ENCODE measurements around the gene PTPN11.
"Not testable (repeated sequence)": the region's sequence is repeated elsewhere in the genome, so short reads cannot be mapped to it uniquely, and the experiment has no call there.

PTPN11 gene

DNA sequence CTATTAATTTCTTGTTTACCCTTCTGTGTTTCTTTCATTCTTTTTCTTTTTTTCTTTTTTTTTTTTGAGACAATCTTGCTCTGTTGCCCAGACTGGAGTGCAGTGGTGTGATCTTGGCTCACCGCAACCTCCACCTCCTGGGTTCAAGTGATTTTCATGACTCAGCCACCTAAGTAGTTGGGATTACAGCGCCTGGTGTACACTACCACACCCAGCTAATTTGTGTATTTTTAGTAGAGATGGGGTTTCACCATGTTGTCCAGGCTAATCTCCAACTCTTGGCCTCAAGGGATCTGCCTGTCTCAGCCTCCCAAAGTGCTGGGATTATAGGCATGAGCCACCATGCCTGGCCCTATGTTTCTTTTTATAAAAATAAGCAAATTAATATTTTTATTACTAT is 29.4 kb downstream of the PTPN11 start:
- not testable (repeated sequence) for DNase-seq (ENCODE audit: low read depth)

DNA sequence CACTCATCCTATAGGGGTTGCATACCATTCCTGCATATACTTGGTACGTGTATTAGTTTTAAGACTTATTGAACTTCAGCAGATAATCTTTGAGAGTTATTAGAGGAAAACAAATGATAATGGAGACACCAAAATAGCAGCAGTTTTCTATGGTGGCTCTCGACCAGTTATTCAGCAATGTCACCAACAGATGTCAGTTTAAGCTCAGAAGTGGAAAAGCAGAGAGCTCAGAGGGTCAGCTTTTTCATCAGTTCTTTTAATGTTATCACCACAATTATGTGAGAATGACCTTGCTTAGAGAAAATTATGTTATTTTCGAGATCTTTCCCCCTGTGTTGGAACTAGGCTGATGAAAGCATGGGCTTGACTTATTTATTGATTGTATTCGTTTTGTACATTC is 32.0 kb downstream of the PTPN11 start:
- DNase-seq (ENCODE audit: low read depth), result no peak

DNA sequence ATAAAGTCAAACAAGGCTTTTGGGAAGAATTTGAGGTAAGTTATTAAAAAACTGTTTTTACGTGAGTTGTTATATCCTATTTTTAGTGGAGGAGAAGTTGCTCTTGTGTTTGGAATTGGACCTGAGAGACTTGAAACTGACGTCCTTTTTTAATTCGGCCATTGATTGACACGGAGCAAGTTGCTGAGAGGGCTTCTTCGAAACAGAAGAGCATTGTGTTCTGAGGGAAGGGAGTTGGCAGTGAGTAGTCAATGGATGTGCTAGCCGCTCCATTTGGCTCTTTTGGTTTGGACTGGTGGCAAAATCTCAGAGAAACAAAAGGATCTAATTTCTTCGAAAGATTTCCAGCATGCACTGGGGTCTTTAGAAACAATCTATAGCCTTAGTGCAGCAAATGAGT is 37.3 kb downstream of the PTPN11 start:
- DNase-seq (ENCODE audit: low read depth), result no peak

DNA sequence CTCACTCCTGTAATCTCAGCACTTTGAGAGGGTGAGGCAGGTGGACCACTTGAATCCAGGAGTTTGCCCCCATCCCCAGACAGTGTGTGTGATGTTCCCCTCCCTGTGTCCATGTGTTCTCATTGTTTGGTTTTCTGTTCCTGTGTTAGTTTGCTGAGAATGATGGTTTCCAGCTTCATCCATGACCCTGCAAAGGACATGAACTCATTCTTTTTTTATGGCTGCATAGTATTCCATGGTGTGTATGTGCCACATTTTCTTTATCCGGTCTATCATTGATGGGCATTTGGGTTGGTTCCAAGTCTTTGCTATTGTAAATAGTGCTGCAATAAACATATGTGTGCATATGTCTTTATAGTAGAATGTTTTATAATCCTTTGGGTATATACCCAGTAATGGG is 38.4 kb downstream of the PTPN11 start:
- DNase-seq (ENCODE audit: low read depth), result not testable (repeated sequence)

DNA sequence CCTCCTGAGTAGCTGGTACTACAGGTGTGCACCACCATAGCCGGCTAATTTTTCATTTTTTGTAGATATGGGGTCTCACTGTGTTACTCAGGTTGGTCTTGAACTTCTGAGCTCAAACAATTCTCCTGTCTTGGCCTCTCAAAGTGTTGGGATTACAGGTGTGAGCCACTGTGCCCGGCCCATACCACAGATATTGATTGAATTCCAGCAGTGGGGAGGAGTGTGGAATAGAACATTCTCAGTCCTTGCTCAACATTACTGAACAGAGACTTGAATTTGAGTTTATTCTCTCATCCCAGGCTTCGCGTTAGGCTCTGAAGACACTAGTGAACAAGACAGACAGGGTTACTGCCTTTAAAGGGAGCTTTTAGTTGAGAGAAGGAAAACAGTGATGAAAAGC is 39.6 kb downstream of the PTPN11 start:
- no peak for DNase-seq (ENCODE audit: low read depth)

DNA sequence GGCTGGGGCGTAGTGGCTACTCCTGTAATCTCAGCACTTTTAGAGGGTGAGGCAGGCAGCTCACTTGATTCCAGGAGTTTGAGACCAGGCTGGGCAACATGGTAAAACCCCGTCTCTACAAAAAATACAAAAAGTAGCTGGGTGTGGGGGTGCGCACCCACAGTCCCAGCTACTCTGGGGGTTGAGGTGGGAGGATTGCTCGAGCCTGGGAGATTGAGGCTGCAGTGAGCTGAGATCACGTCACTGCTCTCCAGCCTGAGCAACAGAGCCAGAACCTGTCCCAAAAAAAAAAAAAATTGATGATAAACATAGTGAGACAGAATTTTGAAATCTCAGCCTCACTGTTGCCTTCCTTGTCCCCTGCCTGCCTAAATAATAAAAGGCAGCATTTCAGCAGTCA is 40.0 kb downstream of the PTPN11 start:
- no peak for DNase-seq (ENCODE audit: low read depth)

DNA sequence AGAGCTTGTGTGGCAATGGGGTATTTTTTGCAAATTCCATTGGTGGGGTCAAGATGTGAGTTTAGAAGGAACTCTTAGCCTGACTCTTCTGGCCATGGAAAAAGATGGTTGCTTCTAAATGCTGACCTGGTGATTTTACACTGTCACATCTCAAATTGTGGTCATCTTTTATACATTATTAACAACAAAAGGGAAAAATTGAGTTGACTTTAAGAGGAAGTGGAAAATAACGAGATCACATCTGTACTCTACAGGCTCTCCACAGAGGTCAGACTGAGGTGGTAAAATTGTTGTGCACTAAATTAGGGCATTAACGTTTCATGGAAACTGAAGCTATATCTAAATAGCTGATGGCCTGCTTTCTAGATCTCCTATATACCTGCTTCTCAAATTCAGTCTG is 44.7 kb downstream of the PTPN11 start:
- no peak for DNase-seq (ENCODE audit: low read depth)

DNA sequence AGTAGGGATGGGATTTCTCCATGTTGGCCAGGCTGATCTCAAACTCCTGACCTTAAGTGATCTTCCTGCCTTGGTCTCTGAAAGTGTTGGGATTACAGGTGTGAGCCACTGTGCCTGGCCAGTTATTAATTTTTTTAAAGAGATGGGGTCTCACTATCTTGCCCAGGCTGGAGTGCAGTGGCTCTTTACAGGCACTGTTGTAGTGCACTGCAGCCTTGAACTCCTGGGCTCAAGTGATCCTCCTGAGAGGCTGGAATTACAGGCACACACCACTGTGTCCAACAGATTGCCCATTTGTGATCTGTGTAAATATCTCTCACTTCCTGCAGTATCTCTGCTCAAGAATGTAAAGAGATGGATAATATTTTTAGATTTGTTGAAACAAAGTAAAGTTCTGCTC is 45.9 kb downstream of the PTPN11 start:
- no peak for DNase-seq (ENCODE audit: low read depth)

DNA sequence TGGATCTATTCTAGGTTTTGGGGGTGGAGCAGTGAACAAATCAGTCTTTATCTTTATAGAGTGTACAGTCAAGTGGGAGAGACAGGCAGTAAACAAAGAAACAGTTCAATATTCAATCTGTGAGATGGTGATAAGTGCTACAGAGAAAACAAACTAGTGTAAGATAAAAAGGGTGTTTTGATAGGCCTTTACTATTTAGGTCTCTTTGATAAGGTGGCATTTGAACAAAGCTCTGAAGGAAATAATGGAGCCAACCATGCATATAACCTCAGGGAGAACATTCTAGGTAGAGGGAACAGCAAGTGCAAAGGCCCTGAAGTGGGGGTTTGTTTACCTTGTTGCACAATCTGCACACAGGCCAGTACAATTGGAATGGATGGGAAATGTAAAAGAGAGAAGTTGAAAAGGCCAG is 47.3 kb downstream of the PTPN11 start:
- DNase-seq (ENCODE audit: low read depth), result peak; percentile 11

DNA sequence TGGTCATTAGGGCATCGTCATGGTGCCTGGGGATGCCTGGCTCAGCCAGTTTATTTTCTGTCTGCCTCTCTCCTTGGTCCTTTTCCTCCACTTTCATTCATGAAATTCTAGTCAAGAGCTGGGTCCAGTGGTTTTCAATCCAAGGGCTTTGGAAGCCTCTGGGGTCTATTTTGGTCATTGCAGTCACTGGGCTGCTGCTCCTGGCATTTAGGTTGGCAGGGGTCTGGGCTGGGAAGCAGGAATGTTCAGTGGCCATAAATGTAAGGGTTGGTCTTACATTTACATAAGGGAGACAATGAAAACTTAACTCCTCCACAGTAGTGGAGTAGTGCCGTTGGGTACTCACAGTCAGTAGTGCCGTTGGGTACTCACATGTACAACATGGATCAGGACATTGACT is 48.1 kb downstream of the PTPN11 start:
- no peak for DNase-seq (ENCODE audit: low read depth)

DNA sequence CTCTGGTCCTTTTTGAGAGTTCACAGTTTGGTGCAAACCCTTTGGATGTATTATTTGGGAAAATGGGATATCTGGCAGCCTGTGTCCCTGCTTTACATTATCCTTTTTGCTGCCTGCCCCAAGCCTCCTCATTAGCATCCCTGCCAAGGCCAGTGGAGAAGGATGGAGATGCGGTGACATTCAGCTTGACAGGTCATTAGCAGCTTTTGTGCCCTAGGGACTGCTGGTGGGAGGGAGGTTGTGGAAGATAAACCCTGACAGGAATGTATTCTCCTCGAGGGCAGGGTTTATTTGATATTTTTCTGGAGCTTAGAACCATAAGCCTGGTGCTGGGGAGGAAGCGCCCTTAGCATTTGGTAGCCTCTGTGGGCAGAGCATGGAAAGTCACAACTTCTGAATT is 49.3 kb downstream of the PTPN11 start:
- no peak for DNase-seq (ENCODE audit: low read depth)

DNA sequence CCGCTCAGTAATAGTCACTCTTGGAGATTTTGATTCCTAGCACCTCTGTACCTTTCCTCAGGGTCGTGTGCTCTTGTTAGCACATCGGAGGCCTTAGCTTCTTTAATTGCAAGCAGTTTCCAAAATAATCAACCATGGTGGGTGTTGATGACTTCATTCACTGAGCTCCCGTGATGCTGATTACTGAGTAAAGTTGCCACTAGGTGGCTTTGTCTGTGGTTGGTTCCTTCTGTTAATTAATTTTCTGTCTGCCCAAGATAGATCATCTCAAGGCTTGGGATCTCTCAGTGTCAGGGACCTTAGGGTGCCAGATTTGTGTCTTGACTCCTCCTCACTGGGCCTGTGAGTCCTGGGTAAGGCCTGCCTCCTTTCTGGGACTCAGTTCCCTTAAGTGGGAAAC is 54.3 kb downstream of the PTPN11 start:
- DNase-seq (ENCODE audit: low read depth), result no peak

DNA sequence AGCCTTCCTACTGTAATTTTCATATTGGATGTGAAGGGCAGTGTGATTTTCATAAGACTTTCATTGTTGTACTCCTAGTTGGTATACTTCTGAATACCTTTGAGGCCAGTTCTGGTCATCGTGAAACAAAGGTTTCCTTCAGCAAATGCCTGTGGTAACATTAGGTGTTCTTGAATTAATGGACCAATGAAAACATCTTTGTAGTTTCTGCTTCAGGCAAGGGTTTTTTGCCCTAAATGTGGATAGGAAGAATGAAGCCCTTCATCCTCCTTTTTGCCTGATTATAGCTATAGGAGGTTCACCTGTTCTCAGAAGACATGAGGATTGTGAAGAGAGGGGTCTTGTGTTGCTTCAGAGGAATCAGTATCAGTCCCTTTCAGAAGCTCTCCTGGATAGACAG is 60.7 kb downstream of the PTPN11 start:
- DNase-seq (ENCODE audit: low read depth), result no peak

DNA sequence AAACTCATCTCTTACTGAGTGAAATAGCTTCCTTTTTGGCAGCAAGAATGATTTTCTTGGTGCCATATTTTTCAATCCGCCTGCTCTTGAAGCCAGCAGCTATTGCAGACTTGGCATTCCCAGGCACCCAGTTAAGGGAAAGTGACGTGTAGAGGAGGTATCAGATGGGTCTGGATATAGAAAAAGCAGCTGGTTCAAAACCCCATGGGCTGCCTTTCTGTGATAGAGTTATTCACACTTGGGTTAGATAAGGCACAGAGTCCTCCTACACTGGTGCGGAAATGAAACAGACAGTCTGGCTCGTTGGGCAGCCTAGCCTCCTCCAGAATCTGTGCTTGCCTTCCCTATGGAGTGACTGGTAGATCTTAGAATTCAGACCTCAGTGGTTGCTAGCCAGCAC is 62.2 kb downstream of the PTPN11 start:
- no peak for DNase-seq (ENCODE audit: low read depth)

DNA sequence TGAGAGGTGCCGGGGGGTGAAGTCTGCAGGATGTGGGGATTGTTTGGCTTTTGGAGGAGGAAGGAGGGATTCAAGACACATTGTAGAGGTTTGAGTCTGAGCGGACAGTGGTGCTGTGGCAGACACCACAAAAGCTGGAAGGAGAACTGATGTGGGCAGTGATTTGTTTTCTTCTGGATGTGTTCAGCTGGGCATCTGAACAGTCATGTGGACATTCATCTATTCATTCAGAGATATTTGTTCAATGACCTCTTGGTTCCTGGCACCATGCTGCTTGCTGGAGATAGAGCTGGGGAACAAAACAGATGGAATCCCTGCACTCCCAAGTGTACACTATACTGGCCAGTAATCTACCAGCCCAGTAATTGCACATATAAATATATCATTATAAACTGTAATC is 64.0 kb downstream of the PTPN11 start:
- no peak for DNase-seq (ENCODE audit: low read depth)

DNA sequence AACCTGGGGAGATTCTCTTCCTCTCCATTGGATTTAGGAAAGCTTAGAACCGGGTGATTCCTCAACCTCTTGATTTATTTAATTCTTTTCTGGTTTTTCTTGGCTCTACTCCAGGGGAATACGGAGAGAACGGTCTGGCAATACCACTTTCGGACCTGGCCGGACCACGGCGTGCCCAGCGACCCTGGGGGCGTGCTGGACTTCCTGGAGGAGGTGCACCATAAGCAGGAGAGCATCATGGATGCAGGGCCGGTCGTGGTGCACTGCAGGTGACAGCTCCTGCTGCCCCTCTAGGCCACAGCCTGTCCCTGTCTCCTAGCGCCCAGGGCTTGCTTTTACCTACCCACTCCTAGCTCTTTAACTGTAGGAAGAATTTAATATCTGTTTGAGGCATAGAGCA is 67.6 kb downstream of the PTPN11 start:
- no peak for DNase-seq (ENCODE audit: low read depth)

DNA sequence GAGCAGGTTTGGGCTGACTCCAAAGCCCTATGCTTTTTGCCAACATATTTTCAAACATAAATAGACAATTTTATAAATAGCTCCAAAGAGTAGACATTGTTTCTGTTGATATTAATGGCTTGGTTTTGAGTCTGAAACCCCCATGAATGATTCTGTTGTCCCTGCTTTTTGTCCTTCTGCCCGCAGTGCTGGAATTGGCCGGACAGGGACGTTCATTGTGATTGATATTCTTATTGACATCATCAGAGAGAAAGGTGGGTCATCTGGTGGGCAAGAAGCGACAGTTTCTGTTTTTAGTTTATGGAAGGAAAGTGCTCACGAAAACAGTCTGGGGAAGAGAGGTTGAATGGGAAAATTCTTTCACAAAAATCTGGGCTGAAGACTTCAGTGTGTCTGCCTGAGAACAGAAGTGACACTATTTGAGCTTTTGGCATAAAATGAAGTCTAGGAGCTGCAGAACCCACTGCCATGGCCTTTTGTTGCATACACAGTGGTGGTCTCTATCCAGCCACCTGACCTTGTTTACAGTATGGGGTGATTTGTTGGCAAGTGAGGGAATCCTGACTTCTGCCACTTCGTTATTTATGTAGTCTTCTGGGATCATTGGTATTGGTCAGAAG is 69.6 kb downstream of the PTPN11 start:
- no peak for DNase-seq (ENCODE audit: low read depth)

DNA sequence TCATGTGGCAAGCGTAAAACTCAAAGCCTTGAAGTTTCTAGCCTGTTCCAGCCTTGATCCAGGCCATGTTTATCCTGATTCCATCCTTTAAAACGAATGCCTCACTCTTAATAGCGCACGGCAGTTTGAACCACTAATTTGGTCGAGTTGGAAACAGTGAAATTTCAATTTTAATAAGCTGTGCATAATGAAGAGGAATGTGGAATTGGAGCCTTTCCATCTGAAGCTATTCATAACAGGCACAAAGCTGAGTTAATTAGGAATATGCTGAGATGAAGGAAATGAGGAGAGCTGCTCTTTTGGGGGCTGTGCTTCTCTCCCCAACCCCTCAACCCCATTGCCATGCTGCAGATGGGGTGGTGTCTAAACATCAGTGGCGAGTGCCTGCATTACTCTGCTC is 70.7 kb downstream of the PTPN11 start:
- no peak for DNase-seq (ENCODE audit: low read depth)

DNA sequence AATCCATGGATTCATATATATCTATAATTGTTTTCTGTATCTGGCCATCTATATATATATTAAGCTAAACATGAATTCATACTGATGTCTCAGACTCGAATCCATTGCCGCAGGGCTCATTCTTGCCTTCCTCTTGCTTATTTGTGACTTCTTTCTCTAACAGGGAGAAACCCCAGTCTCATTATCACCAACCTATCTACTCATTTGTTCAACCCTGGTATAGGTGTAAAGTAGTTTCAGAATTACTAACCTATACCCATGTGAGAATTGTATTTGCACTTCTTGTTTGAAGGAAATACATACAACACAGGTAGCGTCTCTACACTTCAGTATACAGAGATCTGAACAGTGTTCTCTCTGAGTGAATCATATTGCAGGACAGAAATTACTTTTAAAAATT is 77.7 kb downstream of the PTPN11 start:
- DNase-seq (ENCODE audit: low read depth), result no peak

DNA sequence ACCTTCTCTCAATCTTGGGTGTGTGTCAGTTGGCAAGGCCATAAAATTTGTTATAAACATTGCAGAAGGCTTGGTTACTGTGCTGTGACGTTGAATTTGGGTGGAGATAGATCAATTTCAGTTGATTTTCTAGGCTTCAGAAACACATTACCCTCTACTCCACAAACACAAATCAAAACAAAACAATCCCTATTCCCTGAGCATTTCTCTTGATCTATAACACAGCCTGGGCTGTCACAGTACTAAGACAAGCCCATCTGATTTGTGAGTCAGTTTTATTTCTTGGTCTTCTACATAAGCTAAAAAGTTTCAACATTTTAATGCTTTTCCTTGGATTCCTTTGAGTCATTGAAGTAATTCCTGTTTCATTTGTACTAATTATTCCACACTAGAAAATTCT is 79.8 kb downstream of the PTPN11 start:
- DNase-seq (ENCODE audit: low read depth), result no peak

DNA sequence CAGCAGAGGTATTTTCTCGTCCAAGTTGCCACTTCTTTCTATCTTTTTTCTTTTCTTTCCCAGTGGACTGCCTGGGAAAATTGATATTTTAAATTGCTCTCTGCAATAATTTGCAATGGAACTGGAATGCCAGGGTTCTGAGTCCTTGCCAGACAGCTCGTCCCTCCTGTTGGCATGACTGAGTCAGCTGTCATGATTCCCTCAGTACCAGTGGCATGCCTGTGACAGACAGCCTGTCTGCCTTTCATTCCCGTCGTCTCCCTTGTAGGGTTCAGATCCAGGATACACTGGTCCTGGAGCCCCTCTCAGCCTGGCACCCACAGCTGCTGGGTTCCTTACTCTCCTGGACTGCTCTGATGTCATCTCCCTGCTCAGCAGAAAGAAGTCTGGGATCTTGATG is 84.8 kb downstream of the PTPN11 start:
- no peak for DNase-seq (ENCODE audit: low read depth)

DNA sequence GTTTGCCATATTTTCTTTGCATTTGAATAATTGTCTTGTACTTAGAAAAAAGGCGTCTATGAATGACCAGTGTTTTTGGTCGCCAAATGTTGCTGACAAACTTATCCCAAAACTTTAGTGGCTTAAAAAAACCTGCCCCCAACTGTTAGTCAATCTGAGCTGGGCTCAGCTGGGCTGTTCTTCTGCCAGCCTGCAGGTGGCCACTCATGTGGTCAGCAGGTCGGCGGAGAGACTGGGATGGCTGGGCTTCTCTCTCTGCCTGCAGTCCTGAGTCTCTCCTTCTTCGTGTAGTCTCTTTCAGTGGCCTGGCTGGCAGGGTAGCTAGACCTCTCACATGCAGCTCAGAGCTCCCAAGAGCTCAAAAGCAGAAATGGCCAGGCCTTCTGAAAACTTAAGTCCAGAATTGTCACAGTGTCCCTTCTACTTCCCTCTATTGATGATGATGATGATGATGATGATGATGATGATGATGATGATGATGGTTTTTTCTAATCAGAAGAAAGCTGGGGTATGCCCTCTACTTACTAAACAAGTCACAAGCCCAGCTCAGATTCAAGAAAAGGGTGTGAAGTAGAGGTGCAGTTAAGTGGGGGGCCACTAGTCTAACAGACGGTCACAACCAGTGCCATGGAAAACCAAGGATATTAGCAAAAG is 87.9 kb downstream of the PTPN11 start:
- DNase-seq (ENCODE audit: low read depth), result no peak

DNA sequence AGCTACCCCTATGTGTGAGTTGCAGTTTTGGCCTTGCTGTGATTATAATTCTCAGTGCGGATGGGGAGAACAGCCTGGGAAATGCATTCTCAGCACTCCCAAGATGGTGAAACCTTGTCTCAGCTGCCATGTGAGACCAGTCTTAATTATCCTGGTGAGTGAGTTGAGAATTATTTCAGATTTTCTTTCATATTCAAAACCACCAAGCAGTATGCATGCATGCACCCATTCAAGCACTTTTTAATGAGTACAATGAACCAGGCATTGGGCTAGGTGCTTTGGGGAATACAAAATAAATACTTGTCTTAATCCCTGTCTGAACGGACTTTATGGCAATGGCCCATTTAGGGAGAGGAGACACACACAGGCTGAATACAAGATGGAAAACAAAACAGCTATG is 94.7 kb downstream of the PTPN11 start:
- DNase-seq (ENCODE audit: low read depth), result no peak

DNA sequence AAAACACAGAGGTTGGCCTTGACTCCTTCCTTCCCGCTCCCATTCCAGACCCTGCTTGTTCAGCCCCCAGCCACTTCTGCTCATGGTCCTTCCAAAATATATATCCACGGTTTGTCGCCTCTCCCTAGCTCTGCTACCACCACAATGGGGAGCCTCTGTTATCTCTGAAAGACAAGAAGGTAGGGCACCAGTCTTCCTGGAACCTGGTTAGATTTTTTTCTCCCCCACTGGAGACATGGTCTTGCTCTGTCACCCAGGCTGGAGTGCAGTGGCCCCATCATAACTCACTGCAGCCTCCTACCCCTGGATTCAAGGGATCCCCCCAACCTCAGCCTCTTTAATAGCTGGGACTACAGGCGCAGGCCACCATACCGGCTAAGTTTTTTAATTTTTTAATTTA is 95.7 kb downstream of the PTPN11 start:
- no peak for DNase-seq (ENCODE audit: low read depth)
